GM23338 (cell line): ENCODE measurements around the gene CPLANE2.

ENCODE experiments used
- CREB1 ChIP-seq: fragments of 250-450 bp; sonication (Bioruptor Pico); IDR thresholded peaks from 2 replicates; pipeline ENCODE4 v1.5.0; 2020; ENCODE audit warnings: low read depth, mild to moderate bottlenecking, moderate library complexity
- ETS1 ChIP-seq: IDR thresholded peaks from 2 replicates; pipeline ENCODE4 v1.6.1; 2016; ENCODE audit warnings: antibody characterized with exemption
- EZH2 ChIP-seq: fragments of 200-600 bp; sonication (generic); IDR thresholded peaks from one replicate; pipeline ENCODE4 v1.8.0; 2017; ENCODE audit warnings: antibody characterized with exemption, mild to moderate bottlenecking, low read depth; ENCODE audit not compliant: unreplicated experiment
- EZH2phosphoT487 ChIP-seq: fragments of 200-600 bp; sonication (generic); IDR thresholded peaks from one replicate; pipeline ENCODE4 v1.8.1; 2018; ENCODE audit warnings: antibody characterized with exemption; ENCODE audit not compliant: unreplicated experiment
- JUNB ChIP-seq: IDR thresholded peaks from one replicate; pipeline ENCODE4 v1.6.1; 2016; ENCODE audit warnings: antibody characterized with exemption; ENCODE audit not compliant: unreplicated experiment
- NANOG ChIP-seq: IDR thresholded peaks from 2 replicates; pipeline ENCODE4 v1.6.1; 2016; ENCODE audit warnings: antibody characterized with exemption, borderline replicate concordance
- POLR2AphosphoS5 ChIP-seq: IDR thresholded peaks from 2 replicates; pipeline ENCODE4 v1.6.1; 2016; ENCODE audit warnings: antibody characterized with exemption, low read depth
- REST ChIP-seq: IDR thresholded peaks from one replicate; pipeline ENCODE4 v1.6.1; 2018; ENCODE audit warnings: antibody characterized with exemption; ENCODE audit not compliant: unreplicated experiment
- STAT1 ChIP-seq: IDR thresholded peaks from one replicate; pipeline ENCODE4 v1.6.1; 2016; ENCODE audit warnings: antibody characterized with exemption; ENCODE audit not compliant: unreplicated experiment
- ZNF114 ChIP-seq: fragments of 250-450 bp; sonication (Bioruptor Pico); IDR thresholded peaks from 2 replicates; pipeline ENCODE4 v1.5.0; 2020; ENCODE audit warnings: mild to moderate bottlenecking, moderate library complexity
- ZNF331 ChIP-seq: fragments of 250-450 bp; sonication (Bioruptor Pico); IDR thresholded peaks from 2 replicates; pipeline ENCODE4 v1.5.0; 2020; ENCODE audit warnings: low read depth, mild to moderate bottlenecking, moderate library complexity
- ZNF462 ChIP-seq: fragments of 250-450 bp; sonication (Bioruptor Pico); IDR thresholded peaks from 2 replicates; pipeline ENCODE4 v1.5.0; 2020; ENCODE audit warnings: mild to moderate bottlenecking, moderate library complexity
- TF ChIP-seq, protein P1 (sequence below), 2 experiments: fragments of 200-600 bp in 1 of 2; sonication (generic) in 1 of 2; conservative IDR thresholded peaks; 2 replicates each; pipeline versions ENCODE4 v1.5.1 to v1.6.1; 2016 to 2017; ENCODE audit warnings: antibody characterized with exemption in 2 of 2, low read depth in 2 of 2, mild to moderate bottlenecking in 2 of 2, moderate library complexity in 1 of 2

GRCh38 chr1:16224472-16224871 lies 12.5 kb downstream of the CPLANE2 start:
- TF ChIP-seq, protein P1, sequence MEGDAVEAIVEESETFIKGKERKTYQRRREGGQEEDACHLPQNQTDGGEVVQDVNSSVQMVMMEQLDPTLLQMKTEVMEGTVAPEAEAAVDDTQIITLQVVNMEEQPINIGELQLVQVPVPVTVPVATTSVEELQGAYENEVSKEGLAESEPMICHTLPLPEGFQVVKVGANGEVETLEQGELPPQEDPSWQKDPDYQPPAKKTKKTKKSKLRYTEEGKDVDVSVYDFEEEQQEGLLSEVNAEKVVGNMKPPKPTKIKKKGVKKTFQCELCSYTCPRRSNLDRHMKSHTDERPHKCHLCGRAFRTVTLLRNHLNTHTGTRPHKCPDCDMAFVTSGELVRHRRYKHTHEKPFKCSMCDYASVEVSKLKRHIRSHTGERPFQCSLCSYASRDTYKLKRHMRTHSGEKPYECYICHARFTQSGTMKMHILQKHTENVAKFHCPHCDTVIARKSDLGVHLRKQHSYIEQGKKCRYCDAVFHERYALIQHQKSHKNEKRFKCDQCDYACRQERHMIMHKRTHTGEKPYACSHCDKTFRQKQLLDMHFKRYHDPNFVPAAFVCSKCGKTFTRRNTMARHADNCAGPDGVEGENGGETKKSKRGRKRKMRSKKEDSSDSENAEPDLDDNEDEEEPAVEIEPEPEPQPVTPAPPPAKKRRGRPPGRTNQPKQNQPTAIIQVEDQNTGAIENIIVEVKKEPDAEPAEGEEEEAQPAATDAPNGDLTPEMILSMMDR (conservative IDR thresholded peaks at IDR 0.05; ENCODE audit: low read depth in 2 of 2), result no peak
- no peak for TF ChIP-seq EZH2
- no peak for TF ChIP-seq REST
- TF ChIP-seq CREB1 (CRISPR knock-in tag), result no peak
- no peak for TF ChIP-seq POLR2AphosphoS5
- no peak for TF ChIP-seq EZH2phosphoT487
- no peak for TF ChIP-seq NANOG
- TF ChIP-seq ZNF331, result no peak
- TF ChIP-seq ZNF114 (CRISPR knock-in tag), result no peak
- TF ChIP-seq ETS1, result no peak
- no peak for TF ChIP-seq ZNF462 (CRISPR knock-in tag)
- TF ChIP-seq JUNB, result no peak
- TF ChIP-seq STAT1, result no peak
